ENCODE measurements around the gene SLC4A4. TPM values are rescaled to one million over a fixed set of nuclear protein-coding genes. Genes with fewer than 3 reads are reported as not detected.
A peak's percentile ranks its signal among the peaks of the same experiment; 100 is the strongest.

Gene SLC4A4
- total and polyA plus RNA-seq, 2 experiments from 2014 or later: 9.6 to 14.2 TPM

DNA sequence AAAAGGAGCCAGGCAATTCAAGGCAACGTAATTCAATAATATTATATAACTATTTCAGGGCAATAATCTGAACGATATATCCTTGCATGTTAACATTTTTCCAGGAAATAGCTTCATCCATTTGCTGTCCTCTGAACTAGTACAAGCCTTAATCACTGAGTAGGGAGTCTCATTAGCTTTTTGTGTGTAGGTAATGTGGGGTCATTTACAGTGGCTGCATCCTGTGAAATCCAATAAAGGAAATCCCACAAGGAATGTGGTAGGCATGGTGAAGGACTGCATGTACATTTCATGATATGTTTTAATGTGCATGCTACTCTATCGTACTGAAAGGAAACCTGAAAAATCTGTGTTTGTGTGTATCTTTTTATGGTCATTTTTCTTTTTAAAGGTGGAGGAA lies 103.5 kb downstream of the SLC4A4 start:
- WGBS (ENCODE audit: low lambda C conversion rate, missing lambda C conversion rate): 69% methylated on average over 3 of the region's 3 CpGs

DNA sequence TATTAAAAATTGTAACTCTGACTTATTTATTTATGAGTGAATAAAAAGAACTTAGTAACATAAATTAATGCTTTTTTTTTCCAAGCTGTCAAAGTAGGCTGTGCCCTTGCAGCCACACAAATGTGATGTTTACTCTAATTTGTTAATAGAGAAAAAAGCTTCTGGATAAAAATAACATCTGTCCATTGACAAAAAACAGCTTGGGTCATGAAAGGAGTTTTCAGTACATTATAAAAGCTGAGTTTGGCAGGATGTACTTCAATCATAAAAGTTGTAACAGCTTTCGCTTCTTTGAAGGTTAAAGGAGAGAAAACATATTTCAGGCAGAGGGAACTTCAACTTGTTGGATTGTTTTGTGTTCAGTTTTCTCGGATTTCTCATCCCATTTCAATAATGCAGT lies 105.6 kb downstream of the SLC4A4 start:
- Histone ChIP-seq H3K9me3 (ENCODE audit: low read depth) (no peaks in the 10 kb centered on the region), H3K4me3 (no peak overlapping the region), H3K79me2 (no peaks in the 10 kb centered on the region), H3K9me2 (replicated peaks; ENCODE audit: insufficient read depth) (no peaks in the 10 kb centered on the region), H3K36me3 (replicated peaks; ENCODE audit: insufficient read depth, low read depth) (no peaks in the 10 kb centered on the region), H4K20me1 (ENCODE audit: insufficient read depth, poor library complexity, severe bottlenecking) (no peaks in the 10 kb centered on the region), H3K4me1 (ENCODE audit: insufficient read depth) (peaks cover 8% of the 10 kb centered on the region), H3K27ac (no peak overlapping the region), H2AFZ (no peak overlapping the region), H3K27me3 (no peaks in the 10 kb centered on the region), H3K4me2 (no peak overlapping the region)
- no peak for DNase-seq (ENCODE audit: low spot score)
- TF ChIP-seq EZH2 (IDR thresholded peaks at IDR 0.05; ENCODE audit: borderline replicate concordance): no peak
- TF ChIP-seq EZH2phosphoT487 (IDR thresholded peaks at IDR 0.05; ENCODE audit: low read depth, severe bottlenecking, unreplicated experiment): no peak
- TF ChIP-seq, protein P1, sequence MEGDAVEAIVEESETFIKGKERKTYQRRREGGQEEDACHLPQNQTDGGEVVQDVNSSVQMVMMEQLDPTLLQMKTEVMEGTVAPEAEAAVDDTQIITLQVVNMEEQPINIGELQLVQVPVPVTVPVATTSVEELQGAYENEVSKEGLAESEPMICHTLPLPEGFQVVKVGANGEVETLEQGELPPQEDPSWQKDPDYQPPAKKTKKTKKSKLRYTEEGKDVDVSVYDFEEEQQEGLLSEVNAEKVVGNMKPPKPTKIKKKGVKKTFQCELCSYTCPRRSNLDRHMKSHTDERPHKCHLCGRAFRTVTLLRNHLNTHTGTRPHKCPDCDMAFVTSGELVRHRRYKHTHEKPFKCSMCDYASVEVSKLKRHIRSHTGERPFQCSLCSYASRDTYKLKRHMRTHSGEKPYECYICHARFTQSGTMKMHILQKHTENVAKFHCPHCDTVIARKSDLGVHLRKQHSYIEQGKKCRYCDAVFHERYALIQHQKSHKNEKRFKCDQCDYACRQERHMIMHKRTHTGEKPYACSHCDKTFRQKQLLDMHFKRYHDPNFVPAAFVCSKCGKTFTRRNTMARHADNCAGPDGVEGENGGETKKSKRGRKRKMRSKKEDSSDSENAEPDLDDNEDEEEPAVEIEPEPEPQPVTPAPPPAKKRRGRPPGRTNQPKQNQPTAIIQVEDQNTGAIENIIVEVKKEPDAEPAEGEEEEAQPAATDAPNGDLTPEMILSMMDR (IDR thresholded peaks at IDR 0.05; ENCODE audit: poor library complexity): no peak
- 67% methylated on average over 2 of the region's 2 CpGs for WGBS (ENCODE audit: low lambda C conversion rate, missing lambda C conversion rate)

More for the DNA sequence above, 103.5 kb downstream of the SLC4A4 start:
- Histone ChIP-seq H3K4me3 (no peak overlapping the region), H3K9me3 (ENCODE audit: low read depth) (no peaks in the 10 kb centered on the region), H3K4me2 (no peak overlapping the region), H4K20me1 (ENCODE audit: insufficient read depth, poor library complexity, severe bottlenecking) (no peaks in the 10 kb centered on the region), H3K79me2 (no peaks in the 10 kb centered on the region), H3K9me2 (replicated peaks; ENCODE audit: insufficient read depth) (no peaks in the 10 kb centered on the region), H3K27me3 (no peaks in the 10 kb centered on the region), H3K36me3 (replicated peaks; ENCODE audit: insufficient read depth, low read depth) (no peaks in the 10 kb centered on the region), H2AFZ (no peak overlapping the region), H3K27ac (no peak overlapping the region), H3K4me1 (ENCODE audit: insufficient read depth) (peaks cover 8% of the 10 kb centered on the region)
- TF ChIP-seq EZH2 (IDR thresholded peaks at IDR 0.05; ENCODE audit: borderline replicate concordance) (no peak), EZH2phosphoT487 (IDR thresholded peaks at IDR 0.05; ENCODE audit: low read depth, severe bottlenecking, unreplicated experiment) (no peak)
- TF ChIP-seq, protein P1 (IDR thresholded peaks at IDR 0.05; ENCODE audit: poor library complexity): no peak
- DNase-seq (ENCODE audit: low spot score): no peak

DNA sequence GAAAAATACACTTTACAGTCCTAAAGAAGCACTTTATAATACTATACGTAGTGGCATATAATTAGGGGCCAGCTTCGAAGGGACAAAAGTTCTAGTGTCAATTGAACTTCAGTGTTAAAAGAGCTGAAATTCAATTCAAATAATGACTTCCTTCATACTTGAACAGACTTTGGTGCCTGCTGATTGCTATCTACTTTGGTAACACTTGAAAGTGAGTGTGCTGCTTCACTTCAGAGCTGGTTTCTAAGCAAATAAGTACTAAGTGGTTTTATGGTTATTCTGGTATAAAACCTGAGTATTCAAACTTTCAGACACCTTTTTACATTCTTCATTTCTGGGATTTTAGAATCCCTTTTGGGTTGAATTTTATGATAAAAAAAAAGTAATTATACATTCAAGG lies 107.0 kb downstream of the SLC4A4 start:
- Histone ChIP-seq H3K36me3 (replicated peaks; ENCODE audit: insufficient read depth, low read depth) (no peaks in the 10 kb centered on the region), H4K20me1 (ENCODE audit: insufficient read depth, poor library complexity, severe bottlenecking) (no peaks in the 10 kb centered on the region), H3K27ac (no peak overlapping the region), H2AFZ (no peak overlapping the region), H3K4me2 (no peak overlapping the region), H3K9me3 (ENCODE audit: low read depth) (no peaks in the 10 kb centered on the region), H3K79me2 (no peaks in the 10 kb centered on the region), H3K9me2 (replicated peaks; ENCODE audit: insufficient read depth) (no peaks in the 10 kb centered on the region), H3K4me3 (no peak overlapping the region), H3K27me3 (no peaks in the 10 kb centered on the region), H3K4me1 (ENCODE audit: insufficient read depth) (peaks cover 8% of the 10 kb centered on the region)
- TF ChIP-seq, protein P1 (IDR thresholded peaks at IDR 0.05; ENCODE audit: poor library complexity): no peak
- TF ChIP-seq EZH2 (IDR thresholded peaks at IDR 0.05; ENCODE audit: borderline replicate concordance) (no peak), EZH2phosphoT487 (IDR thresholded peaks at IDR 0.05; ENCODE audit: low read depth, severe bottlenecking, unreplicated experiment) (no peak)
- 61% methylated on average over 2 of the region's 2 CpGs for WGBS (ENCODE audit: low lambda C conversion rate, missing lambda C conversion rate)
- DNase-seq (ENCODE audit: low spot score): peak; percentile 9
